Naive B cell (primary cell): ENCODE measurements around the gene DLK1. TPM values are rescaled to one million over a fixed set of nuclear protein-coding genes. Genes with fewer than 3 reads are reported as not detected.

Source experiments
- ATAC-seq, 2 donors: fragments of 150-1000 bp; cut with Tn5 transposase; 2 replicates each; pipeline ENCODE4 v1.10.0; 2021; ENCODE audit warnings: low read depth in 2 of 2, mild to moderate bottlenecking in 2 of 2, moderate library complexity in 2 of 2
- DNase-seq: peaks from one replicate; pipeline ENCODE4 v3.0.0; 2022
- H3K27ac Mint-ChIP-seq, 6 donors: one replicate each; pipeline ENCODE4 v1.8.0; 2020 to 2022; ENCODE audit warnings: mild to moderate bottlenecking in 6 of 6, mixed read lengths in 6 of 6, moderate library complexity in 5 of 6, inconsistent platforms in 2 of 6
- H3K27me3 Mint-ChIP-seq, 3 donors: one replicate each; pipeline ENCODE4 v1.8.0; 2021 to 2022; ENCODE audit warnings: mixed read lengths in 3 of 3, mild to moderate bottlenecking in 1 of 3
- H3K36me3 Mint-ChIP-seq, 2 donors: one replicate each; pipeline ENCODE4 v1.8.0; 2020 to 2022; ENCODE audit warnings: mixed read lengths in 2 of 2, inconsistent platforms in 1 of 2, mild to moderate bottlenecking in 1 of 2
- H3K4me1 Mint-ChIP-seq, 3 donors: one replicate each; pipeline ENCODE4 v1.8.0; 2020 to 2022; ENCODE audit warnings: mixed read lengths in 3 of 3, inconsistent platforms in 1 of 3, mild to moderate bottlenecking in 1 of 3, moderate library complexity in 1 of 3
- H3K4me3 Mint-ChIP-seq, 8 donors: one replicate each; pipeline ENCODE4 v1.8.0; 2020 to 2022; ENCODE audit warnings: mild to moderate bottlenecking in 8 of 8, mixed read lengths in 8 of 8, moderate library complexity in 8 of 8, inconsistent platforms in 2 of 8
- H3K9me3 Mint-ChIP-seq, 7 donors: one replicate each; pipeline ENCODE4 v1.8.0; 2020 to 2022; ENCODE audit warnings: mixed read lengths in 7 of 7, mild to moderate bottlenecking in 5 of 7, inconsistent platforms in 2 of 7, moderate library complexity in 1 of 7
- polyA plus RNA-seq, 6 donors: library from polyadenylated mRNA; unstranded; fragments of 300-500 nt; fragmentation: Illumina TruSeq; gene quantifications; one replicate each; pipeline ENCODE4 v1.2.3, GENCODE V29; 2021; ENCODE audit warnings: low read depth in 6 of 6

DLK1 gene
- polyA plus RNA-seq, 6 donors from 2014 or later, result not detected

- Mint-ChIP-seq H3K27me3 (peaks cover 10 to 14% (median 11%) of the 10 kb centered on the region in 3 donors), H3K4me1 (no peaks in the 10 kb centered on the region), H3K4me3 (no peak overlapping the region), H3K9me3 (peaks cover 0 to 6% (median 0%) of the 10 kb centered on the region in 7 donors), H3K36me3 (no peaks in the 10 kb centered on the region), H3K27ac (no peak overlapping the region)
- ATAC-seq, result no peak
- DNase-seq, result no peak
These were observed 20.4 kb downstream of the DLK1 start for GRCh38 chr14:100747021-100747586.

- H3K36me3 Mint-ChIP-seq, result no peaks in the 10 kb centered on the region
- peaks cover 11 to 19% (median 16%) of the 10 kb centered on the region in 3 donors for H3K27me3 Mint-ChIP-seq
- DNase-seq (no peak), ATAC-seq (no peak)
- no peak overlapping the region for H3K4me3 Mint-ChIP-seq
- H3K9me3 Mint-ChIP-seq, result peaks cover 0 to 6% (median 0%) of the 10 kb centered on the region in 7 donors
- H3K4me1 Mint-ChIP-seq, result no peaks in the 10 kb centered on the region
- no peak overlapping the region for H3K27ac Mint-ChIP-seq
These were observed 21.0 kb downstream of the DLK1 start for GRCh38 chr14:100747736-100748135.

- ATAC-seq (no peak), DNase-seq (no peak)
- H3K27me3 Mint-ChIP-seq, result peaks cover 11 to 26% (median 22%) of the 10 kb centered on the region in 3 donors
- H3K36me3 Mint-ChIP-seq, result no peaks in the 10 kb centered on the region
- peaks cover 0 to 6% (median 0%) of the 10 kb centered on the region in 7 donors for H3K9me3 Mint-ChIP-seq
- peak overlapping the region in 1 of 6 donors; percentile 41 for H3K27ac Mint-ChIP-seq
- H3K4me1 Mint-ChIP-seq, result no peaks in the 10 kb centered on the region
- H3K4me3 Mint-ChIP-seq, result no peak overlapping the region
These were observed 21.7 kb downstream of the DLK1 start for GRCh38 chr14:100748403-100748802.

GRCh38 chr14:100748944-100749343 lies 22.3 kb downstream of the DLK1 start:
- Mint-ChIP-seq H3K27me3 (peaks cover 11 to 27% (median 27%) of the 10 kb centered on the region in 3 donors), H3K36me3 (no peaks in the 10 kb centered on the region), H3K27ac (no peak overlapping the region), H3K4me3 (no peak overlapping the region), H3K9me3 (peaks cover 0 to 6% (median 0%) of the 10 kb centered on the region in 7 donors), H3K4me1 (no peaks in the 10 kb centered on the region)
- ATAC-seq (no peak), DNase-seq (no peak)

GRCh38 chr14:100749967-100750597 lies 23.4 kb downstream of the DLK1 start:
- Mint-ChIP-seq H3K27me3 (peaks cover 11 to 28% (median 25%) of the 10 kb centered on the region in 3 donors), H3K27ac (no peak overlapping the region), H3K9me3 (peaks cover 0 to 6% (median 0%) of the 10 kb centered on the region in 7 donors), H3K36me3 (no peaks in the 10 kb centered on the region), H3K4me1 (no peaks in the 10 kb centered on the region), H3K4me3 (no peak overlapping the region)
- ATAC-seq (no peak), DNase-seq (no peak)

- H3K27ac Mint-ChIP-seq, result peak overlapping the region in 1 of 6 donors; percentile 68
- no peak for DNase-seq
- H3K27me3 Mint-ChIP-seq, result peaks cover 11 to 33% (median 28%) of the 10 kb centered on the region in 3 donors
- no peaks in the 10 kb centered on the region for H3K4me1 Mint-ChIP-seq
- ATAC-seq, result no peak
- H3K4me3 Mint-ChIP-seq, result no peak overlapping the region
- peaks cover 0 to 6% (median 0%) of the 10 kb centered on the region in 7 donors for H3K9me3 Mint-ChIP-seq
- no peaks in the 10 kb centered on the region for H3K36me3 Mint-ChIP-seq
These were observed 24.3 kb downstream of the DLK1 start for GRCh38 chr14:100750762-100751699.

GRCh38 chr14:100754020-100754419 lies 27.3 kb downstream of the DLK1 start:
- peaks cover 15 to 33% (median 28%) of the 10 kb centered on the region in 3 donors for H3K27me3 Mint-ChIP-seq
- H3K36me3 Mint-ChIP-seq, result no peaks in the 10 kb centered on the region
- no peak overlapping the region for H3K27ac Mint-ChIP-seq
- no peak overlapping the region for H3K4me3 Mint-ChIP-seq
- ATAC-seq, result no peak
- no peak for DNase-seq
- H3K9me3 Mint-ChIP-seq, result peaks cover 0 to 6% (median 0%) of the 10 kb centered on the region in 7 donors
- H3K4me1 Mint-ChIP-seq, result no peaks in the 10 kb centered on the region

- ATAC-seq (no peak), DNase-seq (no peak)
- Mint-ChIP-seq H3K4me3 (no peak overlapping the region), H3K9me3 (peaks cover 0 to 6% (median 0%) of the 10 kb centered on the region in 7 donors), H3K36me3 (no peaks in the 10 kb centered on the region), H3K4me1 (no peaks in the 10 kb centered on the region), H3K27me3 (peaks cover 14 to 33% (median 28%) of the 10 kb centered on the region in 3 donors), H3K27ac (peak overlapping the region in 1 of 6 donors; percentile 11)
These were observed 29.0 kb downstream of the DLK1 start for GRCh38 chr14:100755649-100756048.

GRCh38 chr14:100761481-100761880 lies 34.8 kb downstream of the DLK1 start:
- no peak for DNase-seq
- Mint-ChIP-seq H3K27ac (no peak overlapping the region), H3K9me3 (peaks cover 0 to 1% (median 0%) of the 10 kb centered on the region in 7 donors), H3K4me3 (no peak overlapping the region), H3K36me3 (no peaks in the 10 kb centered on the region), H3K27me3 (peaks cover 0 to 18% (median 10%) of the 10 kb centered on the region in 3 donors), H3K4me1 (no peaks in the 10 kb centered on the region)
- ATAC-seq, result no peak

- Mint-ChIP-seq H3K9me3 (no peaks in the 10 kb centered on the region), H3K27me3 (peaks cover 0 to 18% (median 12%) of the 10 kb centered on the region in 3 donors), H3K27ac (no peak overlapping the region), H3K4me3 (no peak overlapping the region), H3K36me3 (no peaks in the 10 kb centered on the region), H3K4me1 (no peaks in the 10 kb centered on the region)
- DNase-seq (no peak), ATAC-seq (no peak)
These were observed 35.4 kb downstream of the DLK1 start for GRCh38 chr14:100762089-100762515.

- Mint-ChIP-seq H3K9me3 (no peaks in the 10 kb centered on the region), H3K27ac (no peak overlapping the region), H3K36me3 (no peaks in the 10 kb centered on the region), H3K4me1 (no peaks in the 10 kb centered on the region), H3K4me3 (no peak overlapping the region), H3K27me3 (peaks cover 0 to 16% (median 16%) of the 10 kb centered on the region in 3 donors)
- no peak for ATAC-seq
- DNase-seq, result no peak
These were observed 36.2 kb downstream of the DLK1 start for GRCh38 chr14:100762901-100763300.

GRCh38 chr14:100764471-100765115 lies 37.9 kb downstream of the DLK1 start:
- Mint-ChIP-seq H3K27ac (no peak overlapping the region), H3K9me3 (no peaks in the 10 kb centered on the region), H3K4me1 (no peaks in the 10 kb centered on the region), H3K36me3 (no peaks in the 10 kb centered on the region), H3K4me3 (no peak overlapping the region), H3K27me3 (peaks cover 0 to 13% (median 13%) of the 10 kb centered on the region in 3 donors)
- no peak for DNase-seq
- no peak for ATAC-seq

- peaks cover 0 to 13% (median 13%) of the 10 kb centered on the region in 3 donors for H3K27me3 Mint-ChIP-seq
- H3K9me3 Mint-ChIP-seq, result no peaks in the 10 kb centered on the region
- no peaks in the 10 kb centered on the region for H3K4me1 Mint-ChIP-seq
- no peak for DNase-seq
- no peaks in the 10 kb centered on the region for H3K36me3 Mint-ChIP-seq
- no peak overlapping the region for H3K4me3 Mint-ChIP-seq
- H3K27ac Mint-ChIP-seq, result no peak overlapping the region
- ATAC-seq, result no peak
These were observed 38.6 kb downstream of the DLK1 start for GRCh38 chr14:100765296-100765695.
